SK-N-SH treated with all-trans-retinoic acid at 6 μM for 48 hours (cell line): ENCODE results near the gene SUMO3.

ENCODE experiments used
- CSRNP3 ChIP-seq: fragments of 250-450 bp; sonication (Bioruptor Pico); IDR thresholded peaks from 2 replicates; pipeline ENCODE4 v1.5.1; 2021; ENCODE audit warnings: mild to moderate bottlenecking, moderate library complexity
- PATZ1 ChIP-seq: fragments of 250-450 bp; sonication (Bioruptor Pico); IDR thresholded peaks from 2 replicates; pipeline ENCODE4 v1.8.0; 2020; ENCODE audit warnings: mild to moderate bottlenecking, moderate library complexity, borderline replicate concordance
- RARB ChIP-seq: fragments of 250-450 bp; sonication (Bioruptor Pico); IDR thresholded peaks from 2 replicates; pipeline ENCODE4 v1.8.0; 2021; ENCODE audit warnings: mild to moderate bottlenecking, moderate library complexity
- ZC3H10 ChIP-seq: fragments of 250-450 bp; sonication (Bioruptor Pico); IDR thresholded peaks from 2 replicates; pipeline ENCODE4 v1.5.1; 2021; ENCODE audit warnings: mild to moderate bottlenecking, moderate library complexity
- ZFP30 ChIP-seq: fragments of 450-650 bp; formaldehyde crosslinking; IDR thresholded peaks from 2 replicates; pipeline ENCODE4 v1.5.0; 2022; ENCODE audit warnings: mild to moderate bottlenecking, moderate library complexity

GRCh38 chr21:44771896-44772525, 45.9 kb downstream of the SUMO3 start:
- no peak for TF ChIP-seq RARB (CRISPR knock-in tag)
- no peak for TF ChIP-seq ZFP30 (CRISPR knock-in tag)
- no peak for TF ChIP-seq PATZ1
- TF ChIP-seq ZC3H10 (CRISPR knock-in tag): no peak
- TF ChIP-seq CSRNP3 (CRISPR knock-in tag): no peak
